ENCODE measurements around the gene NCAM1. TPM values are rescaled to one million over a fixed set of nuclear protein-coding genes. Genes with fewer than 3 reads are reported as not detected.

The NCAM1 gene
- total and polyA plus RNA-seq, 7 donors: 0.46 to 124 (median 64.2) TPM

DNA sequence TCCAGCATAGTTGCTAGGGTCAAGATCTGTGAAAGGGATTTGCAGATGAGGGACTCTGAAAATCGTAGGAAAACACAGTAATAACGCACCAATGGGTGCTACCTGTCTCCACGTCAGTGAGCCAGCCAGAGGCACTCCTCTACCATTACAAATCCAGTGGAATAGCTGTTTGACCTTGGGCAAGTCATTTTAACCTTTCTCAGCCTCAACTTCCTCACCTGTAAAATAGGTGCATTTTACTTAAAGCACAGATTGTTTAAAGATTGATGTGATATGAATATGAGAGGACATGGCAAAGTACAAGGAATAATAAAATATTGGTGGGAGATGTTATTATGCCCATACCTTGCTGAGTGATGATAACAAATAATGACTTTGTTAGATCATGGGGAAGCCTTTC is 205.1 kb downstream of the NCAM1 start:
- DNase-seq: no peak
- Histone ChIP-seq H3K4me1 (peaks cover 0 to 24% (median 19%) of the 10 kb centered on the region in 4 donors), H3K4me3 (no peak overlapping the region), H3K27me3 (no peaks in the 10 kb centered on the region), H3K27ac (no peak overlapping the region), H3K9me3 (no peaks in the 10 kb centered on the region), H3K36me3 (no peaks in the 10 kb centered on the region)
- TF ChIP-seq, protein P1, sequence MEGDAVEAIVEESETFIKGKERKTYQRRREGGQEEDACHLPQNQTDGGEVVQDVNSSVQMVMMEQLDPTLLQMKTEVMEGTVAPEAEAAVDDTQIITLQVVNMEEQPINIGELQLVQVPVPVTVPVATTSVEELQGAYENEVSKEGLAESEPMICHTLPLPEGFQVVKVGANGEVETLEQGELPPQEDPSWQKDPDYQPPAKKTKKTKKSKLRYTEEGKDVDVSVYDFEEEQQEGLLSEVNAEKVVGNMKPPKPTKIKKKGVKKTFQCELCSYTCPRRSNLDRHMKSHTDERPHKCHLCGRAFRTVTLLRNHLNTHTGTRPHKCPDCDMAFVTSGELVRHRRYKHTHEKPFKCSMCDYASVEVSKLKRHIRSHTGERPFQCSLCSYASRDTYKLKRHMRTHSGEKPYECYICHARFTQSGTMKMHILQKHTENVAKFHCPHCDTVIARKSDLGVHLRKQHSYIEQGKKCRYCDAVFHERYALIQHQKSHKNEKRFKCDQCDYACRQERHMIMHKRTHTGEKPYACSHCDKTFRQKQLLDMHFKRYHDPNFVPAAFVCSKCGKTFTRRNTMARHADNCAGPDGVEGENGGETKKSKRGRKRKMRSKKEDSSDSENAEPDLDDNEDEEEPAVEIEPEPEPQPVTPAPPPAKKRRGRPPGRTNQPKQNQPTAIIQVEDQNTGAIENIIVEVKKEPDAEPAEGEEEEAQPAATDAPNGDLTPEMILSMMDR (IDR thresholded peaks at IDR 0.05): no peak
- TF ChIP-seq EP300 (IDR thresholded peaks at IDR 0.05) (no peak), POLR2A (IDR thresholded peaks at IDR 0.05) (no peak), POLR2AphosphoS5 (IDR thresholded peaks at IDR 0.05) (no peak)
- 86 to 87% methylated on average over 3 of the region's 3 CpGs for WGBS, 2 donors
- intact Hi-C loops (cut with DNase I): no loop called here

DNA sequence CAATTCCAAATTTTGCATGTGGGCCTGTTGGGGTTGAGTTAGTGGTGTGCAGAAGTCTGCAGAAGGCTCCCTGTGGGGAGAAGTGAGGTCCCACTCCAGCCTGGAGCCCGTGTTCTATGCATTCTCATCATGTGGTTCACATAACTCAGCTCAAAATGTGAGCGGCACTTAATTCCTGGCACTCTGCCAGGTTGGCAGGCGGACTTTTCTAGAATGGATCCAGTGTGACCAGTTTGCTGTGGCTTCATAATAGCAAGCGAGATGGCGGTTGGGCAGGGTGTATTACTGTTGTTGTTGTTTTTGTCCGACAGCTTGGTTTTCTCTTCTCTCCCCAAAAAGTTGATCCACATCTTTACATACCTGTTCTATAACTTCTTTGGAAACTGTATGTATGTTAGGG is 206.4 kb downstream of the NCAM1 start:
- intact Hi-C loops (cut with DNase I): no loop called here

DNA sequence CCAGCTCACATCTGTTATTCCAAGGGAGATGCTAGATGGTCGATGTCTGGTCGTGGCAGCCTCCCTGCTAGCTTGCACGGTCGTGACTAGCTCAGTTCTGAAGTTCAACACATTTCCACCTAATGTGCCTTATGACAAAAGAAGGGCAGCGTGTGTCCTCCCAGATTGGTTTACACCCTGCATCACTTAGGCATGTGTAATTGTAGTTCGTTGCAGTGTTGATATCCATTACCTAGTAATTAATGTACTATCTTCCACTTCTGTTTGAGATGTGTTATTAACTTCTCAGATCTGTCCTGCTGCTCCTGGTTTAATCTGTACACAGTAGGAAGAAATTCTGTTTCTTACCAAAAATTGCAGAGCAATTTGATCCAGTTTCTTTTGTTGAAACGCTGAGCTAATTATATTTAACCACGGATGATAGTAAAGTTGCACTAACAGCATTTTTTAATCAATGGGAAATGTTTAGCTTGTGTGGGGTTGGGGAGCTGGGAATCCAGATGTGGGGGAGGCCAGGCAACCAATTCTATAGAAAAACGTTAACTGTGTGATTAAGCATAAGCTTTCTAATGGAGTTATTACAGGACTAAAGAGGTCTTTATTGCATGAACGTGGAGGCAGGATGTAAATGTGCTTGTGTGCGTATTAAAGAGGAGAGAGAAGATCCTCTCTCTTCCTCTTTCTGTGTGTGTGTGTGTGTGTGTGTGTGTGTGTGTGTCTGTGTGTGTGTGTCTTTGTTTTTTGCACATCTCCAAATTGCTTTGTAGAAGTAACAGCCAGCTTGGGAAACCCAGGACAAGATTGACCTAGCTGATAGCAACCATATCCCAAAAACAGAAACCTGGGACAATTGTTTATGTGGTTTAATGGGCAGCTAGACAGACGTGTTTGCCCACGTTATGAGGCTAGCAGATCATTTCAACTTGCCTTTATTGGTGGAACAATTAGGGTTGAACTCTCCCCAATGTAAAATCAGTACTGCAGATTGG is 207.4 kb downstream of the NCAM1 start:
- Histone ChIP-seq H3K27me3 (no peaks in the 10 kb centered on the region), H3K27ac (no peak overlapping the region), H3K9me3 (no peaks in the 10 kb centered on the region), H3K4me3 (no peak overlapping the region), H3K4me1 (peaks cover 0 to under 1% (median 0%) of the 10 kb centered on the region in 4 donors), H3K36me3 (no peaks in the 10 kb centered on the region)
- intact Hi-C loops (cut with DNase I): no loop called here
- TF ChIP-seq POLR2AphosphoS5 (IDR thresholded peaks at IDR 0.05): no peak
- DNase-seq: no peak
- 53 to 63% methylated on average over 13 of the region's 13 CpGs for WGBS, 2 donors

More for the DNA sequence above, 206.4 kb downstream of the NCAM1 start:
- Histone ChIP-seq H3K9me3 (no peaks in the 10 kb centered on the region), H3K36me3 (no peaks in the 10 kb centered on the region), H3K4me3 (no peak overlapping the region), H3K27me3 (no peaks in the 10 kb centered on the region), H3K4me1 (peaks cover 0 to 11% (median 6%) of the 10 kb centered on the region in 4 donors), H3K27ac (no peak overlapping the region)
- WGBS, 2 donors: 73 to 84% methylated on average over 6 of the region's 6 CpGs
- no peak for DNase-seq
- no peak for TF ChIP-seq POLR2A (IDR thresholded peaks at IDR 0.05)
- TF ChIP-seq, protein P1 (IDR thresholded peaks at IDR 0.05): no peak
- no peak for TF ChIP-seq EP300 (IDR thresholded peaks at IDR 0.05)
- no peak for TF ChIP-seq POLR2AphosphoS5 (IDR thresholded peaks at IDR 0.05)

DNA sequence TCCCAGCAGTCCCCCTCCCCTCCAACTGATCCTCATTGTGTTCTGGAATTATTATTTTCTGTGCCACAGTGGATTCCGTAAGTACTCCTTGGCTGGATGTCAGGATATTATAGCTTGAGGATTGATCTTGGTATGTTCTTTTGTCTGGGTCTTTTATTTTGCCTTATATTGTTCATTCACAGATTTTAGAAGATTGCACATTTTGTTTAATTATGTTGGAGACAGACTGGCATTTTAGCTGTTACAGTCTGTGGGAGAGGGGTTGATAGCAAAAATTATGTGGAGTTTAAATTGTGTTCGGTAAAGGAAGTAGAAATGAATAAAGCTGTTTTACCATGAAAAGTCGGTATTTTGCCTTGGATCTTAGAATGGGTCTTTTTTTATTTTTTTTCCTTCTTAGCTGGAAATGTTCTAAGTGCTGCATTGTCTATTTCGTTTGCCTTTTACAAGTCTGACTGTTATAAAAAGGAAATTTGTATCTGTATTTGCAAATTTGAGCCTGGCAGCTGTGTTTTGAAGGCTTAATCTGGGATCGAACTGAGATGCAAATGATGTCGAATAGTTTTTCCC is 211.2 kb downstream of the NCAM1 start:
- Histone ChIP-seq H3K4me3 (no peak overlapping the region), H3K36me3 (no peaks in the 10 kb centered on the region), H3K27ac (no peak overlapping the region), H3K4me1 (peaks cover 0 to 22% (median 7%) of the 10 kb centered on the region in 4 donors), H3K27me3 (no peaks in the 10 kb centered on the region), H3K9me3 (no peaks in the 10 kb centered on the region)
- intact Hi-C loops (cut with DNase I): no loop called here
- DNase-seq: no peak
- TF ChIP-seq EP300 (IDR thresholded peaks at IDR 0.05) (no peak), POLR2AphosphoS5 (IDR thresholded peaks at IDR 0.05) (no peak), POLR2A (IDR thresholded peaks at IDR 0.05) (no peak)
- TF ChIP-seq, protein P1 (IDR thresholded peaks at IDR 0.05): no peak
- WGBS, 2 donors: 73 to 77% methylated on average over 6 of the region's 6 CpGs

DNA sequence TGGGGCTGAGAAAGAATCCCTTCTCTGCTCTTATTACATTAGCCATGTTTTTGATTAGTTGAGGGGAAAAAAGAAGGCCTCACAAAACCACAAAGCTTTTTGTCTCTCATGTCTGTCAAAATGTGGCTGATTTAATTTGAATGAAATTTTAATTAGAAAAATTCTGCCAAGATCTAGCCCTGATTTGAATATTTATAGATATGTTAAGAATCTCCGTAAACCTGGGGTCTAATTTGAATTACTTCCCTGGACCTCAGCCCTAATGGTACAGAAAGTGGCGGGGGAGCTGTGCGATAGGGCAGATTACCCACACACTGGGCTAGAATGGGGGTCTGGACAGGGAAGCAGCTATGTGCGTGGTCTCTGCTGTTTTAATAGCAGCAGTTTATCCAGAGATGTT is 211.9 kb downstream of the NCAM1 start:
- H3K27ac ChIP-seq: no peak overlapping the region
- intact Hi-C loops (cut with DNase I): no loop called here
- DNase-seq: no peak
- H3K4me1 ChIP-seq: peaks cover 0 to 22% (median 7%) of the 10 kb centered on the region in 4 donors
- whole genome bisulfite sequencing, 2 donors: 86 to 91% methylated on average over 4 of the region's 4 CpGs
- H3K9me3 ChIP-seq: no peaks in the 10 kb centered on the region
- H3K4me3 ChIP-seq: no peak overlapping the region
- TF ChIP-seq POLR2A (IDR thresholded peaks at IDR 0.05): no peak
- TF ChIP-seq EP300 (IDR thresholded peaks at IDR 0.05): no peak
- no peak for TF ChIP-seq POLR2AphosphoS5 (IDR thresholded peaks at IDR 0.05)
- TF ChIP-seq, protein P1 (IDR thresholded peaks at IDR 0.05): no peak
- no peaks in the 10 kb centered on the region for H3K27me3 ChIP-seq
- no peaks in the 10 kb centered on the region for H3K36me3 ChIP-seq

Data from sigmoid colon (tissue), 7 donors.